Measurements from ENCODE around the gene SEC14L3.

DNA sequence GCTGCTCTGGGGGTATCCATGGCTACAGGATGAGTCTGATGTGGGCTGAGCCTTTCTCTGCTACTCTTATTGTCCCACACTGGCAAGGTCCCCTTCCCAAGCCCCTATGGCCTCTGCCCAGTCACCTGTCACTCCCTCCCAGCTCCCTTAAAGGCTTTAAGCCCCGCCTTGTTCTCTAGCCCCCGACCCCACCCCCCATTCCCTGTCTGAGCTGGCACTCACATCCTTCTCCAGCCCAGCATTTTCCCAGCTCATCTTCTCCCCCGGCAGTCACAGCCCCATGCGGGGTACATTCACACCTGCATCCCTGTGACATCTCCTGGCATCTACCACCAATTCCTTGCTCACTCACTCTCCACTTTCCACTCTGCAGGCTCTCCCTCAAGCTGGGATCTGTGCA lies 41.9 kb downstream of the SEC14L3 start:
- TF ChIP-seq POLR2A (IDR thresholded peaks at IDR 0.05) (no peak), EP300 (IDR thresholded peaks at IDR 0.05) (no peak)
- TF ChIP-seq, protein P1, sequence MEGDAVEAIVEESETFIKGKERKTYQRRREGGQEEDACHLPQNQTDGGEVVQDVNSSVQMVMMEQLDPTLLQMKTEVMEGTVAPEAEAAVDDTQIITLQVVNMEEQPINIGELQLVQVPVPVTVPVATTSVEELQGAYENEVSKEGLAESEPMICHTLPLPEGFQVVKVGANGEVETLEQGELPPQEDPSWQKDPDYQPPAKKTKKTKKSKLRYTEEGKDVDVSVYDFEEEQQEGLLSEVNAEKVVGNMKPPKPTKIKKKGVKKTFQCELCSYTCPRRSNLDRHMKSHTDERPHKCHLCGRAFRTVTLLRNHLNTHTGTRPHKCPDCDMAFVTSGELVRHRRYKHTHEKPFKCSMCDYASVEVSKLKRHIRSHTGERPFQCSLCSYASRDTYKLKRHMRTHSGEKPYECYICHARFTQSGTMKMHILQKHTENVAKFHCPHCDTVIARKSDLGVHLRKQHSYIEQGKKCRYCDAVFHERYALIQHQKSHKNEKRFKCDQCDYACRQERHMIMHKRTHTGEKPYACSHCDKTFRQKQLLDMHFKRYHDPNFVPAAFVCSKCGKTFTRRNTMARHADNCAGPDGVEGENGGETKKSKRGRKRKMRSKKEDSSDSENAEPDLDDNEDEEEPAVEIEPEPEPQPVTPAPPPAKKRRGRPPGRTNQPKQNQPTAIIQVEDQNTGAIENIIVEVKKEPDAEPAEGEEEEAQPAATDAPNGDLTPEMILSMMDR (IDR thresholded peaks at IDR 0.05): no peak

All from ovary (tissue), 3 donors.